HG02798 (cell line): Measurements from ENCODE around the gene MYL2.
"Not testable (repeated sequence)": the region's sequence is repeated elsewhere in the genome, so short reads cannot be mapped to it uniquely, and the experiment has no call there.

ENCODE experiments used
- ATAC-seq: cut with Tn5 transposase; IDR thresholded peaks from one replicate; pipeline ENCODE4 v1.9.1; 2021; ENCODE audit warnings: mild to moderate bottlenecking; ENCODE audit not compliant: unreplicated experiment, poor library complexity

The MYL2 gene

GRCh38 chr12:110920324-110920910, at the start of gene MYL2:
Gene MYL2 (minus strand): TSS chr12:110920579. CDS start chr12:110920529, 50 bp downstream.
- no peak for ATAC-seq

GRCh38 chr12:110966081-110966760, 45.8 kb upstream of the MYL2 start:
- no peak for ATAC-seq

- no peak for ATAC-seq
Observed at GRCh38 chr12:110965574-110965973, 45.2 kb upstream of the MYL2 start.

- no peak for ATAC-seq
Observed at GRCh38 chr12:110960795-110961194, 40.4 kb upstream of the MYL2 start.

GRCh38 chr12:110957652-110958051, 37.3 kb upstream of the MYL2 start:
- ATAC-seq: no peak

GRCh38 chr12:110957159-110957558, 36.8 kb upstream of the MYL2 start:
- no peak for ATAC-seq

- ATAC-seq: not testable (repeated sequence)
Observed at GRCh38 chr12:110950867-110951266, 30.5 kb upstream of the MYL2 start.

GRCh38 chr12:110950466-110950865, 30.1 kb upstream of the MYL2 start:
- ATAC-seq: not testable (repeated sequence)

- no peak for ATAC-seq
Observed at GRCh38 chr12:110948041-110948440, 27.7 kb upstream of the MYL2 start.

- no peak for ATAC-seq
Observed at GRCh38 chr12:110943373-110943772, 23.0 kb upstream of the MYL2 start.

GRCh38 chr12:110941391-110941790, 21.0 kb upstream of the MYL2 start:
- no peak for ATAC-seq

GRCh38 chr12:110940933-110941332, 20.6 kb upstream of the MYL2 start:
- no peak for ATAC-seq

GRCh38 chr12:110940296-110940695, 19.9 kb upstream of the MYL2 start:
- ATAC-seq: no peak

- no peak for ATAC-seq
Observed at GRCh38 chr12:110937104-110937641, 16.8 kb upstream of the MYL2 start.

- no peak for ATAC-seq
Observed at GRCh38 chr12:110936367-110937103, 16.2 kb upstream of the MYL2 start.

GRCh38 chr12:110935588-110935987, 15.2 kb upstream of the MYL2 start:
- ATAC-seq: no peak

- ATAC-seq: no peak
Observed at GRCh38 chr12:110934093-110934852, 13.9 kb upstream of the MYL2 start.

GRCh38 chr12:110933326-110933974, 13.1 kb upstream of the MYL2 start:
- ATAC-seq: no peak

GRCh38 chr12:110932046-110932445, 11.7 kb upstream of the MYL2 start:
- ATAC-seq: no peak

GRCh38 chr12:110931315-110931728, 10.9 kb upstream of the MYL2 start:
- no peak for ATAC-seq
